T-helper 1 cell (primary cell): ENCODE results near the gene COL18A1.
"Not testable (repeated sequence)": the region's sequence is repeated elsewhere in the genome, so short reads cannot be mapped to it uniquely, and the experiment has no call there.

Experiments
- DNase-seq, 5 donors: peaks; one replicate each; pipeline ENCODE4 v3.0.0-alpha.2; 2012 to 2020

The COL18A1 gene

DNA sequence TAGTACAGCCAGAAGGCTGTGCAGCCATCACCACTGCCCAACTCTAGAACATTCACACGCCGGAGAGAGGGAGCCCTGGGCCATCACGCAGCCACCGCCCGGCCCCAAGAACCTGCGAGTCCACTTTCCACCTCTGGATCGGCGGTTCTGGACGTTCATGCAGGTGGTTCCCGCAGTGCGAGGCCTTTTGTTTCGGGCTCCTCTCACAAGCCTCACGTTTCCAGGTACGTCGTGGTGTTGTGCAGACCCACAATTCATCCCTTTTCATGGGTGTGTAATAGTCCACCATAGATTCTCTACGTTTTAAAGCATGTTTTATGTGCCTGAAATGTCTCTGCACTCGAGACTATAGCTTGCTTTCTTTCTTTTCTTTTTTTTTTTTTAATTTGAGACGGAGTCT, 23.6 kb downstream of the COL18A1 start:
- DNase-seq, result no peak

DNA sequence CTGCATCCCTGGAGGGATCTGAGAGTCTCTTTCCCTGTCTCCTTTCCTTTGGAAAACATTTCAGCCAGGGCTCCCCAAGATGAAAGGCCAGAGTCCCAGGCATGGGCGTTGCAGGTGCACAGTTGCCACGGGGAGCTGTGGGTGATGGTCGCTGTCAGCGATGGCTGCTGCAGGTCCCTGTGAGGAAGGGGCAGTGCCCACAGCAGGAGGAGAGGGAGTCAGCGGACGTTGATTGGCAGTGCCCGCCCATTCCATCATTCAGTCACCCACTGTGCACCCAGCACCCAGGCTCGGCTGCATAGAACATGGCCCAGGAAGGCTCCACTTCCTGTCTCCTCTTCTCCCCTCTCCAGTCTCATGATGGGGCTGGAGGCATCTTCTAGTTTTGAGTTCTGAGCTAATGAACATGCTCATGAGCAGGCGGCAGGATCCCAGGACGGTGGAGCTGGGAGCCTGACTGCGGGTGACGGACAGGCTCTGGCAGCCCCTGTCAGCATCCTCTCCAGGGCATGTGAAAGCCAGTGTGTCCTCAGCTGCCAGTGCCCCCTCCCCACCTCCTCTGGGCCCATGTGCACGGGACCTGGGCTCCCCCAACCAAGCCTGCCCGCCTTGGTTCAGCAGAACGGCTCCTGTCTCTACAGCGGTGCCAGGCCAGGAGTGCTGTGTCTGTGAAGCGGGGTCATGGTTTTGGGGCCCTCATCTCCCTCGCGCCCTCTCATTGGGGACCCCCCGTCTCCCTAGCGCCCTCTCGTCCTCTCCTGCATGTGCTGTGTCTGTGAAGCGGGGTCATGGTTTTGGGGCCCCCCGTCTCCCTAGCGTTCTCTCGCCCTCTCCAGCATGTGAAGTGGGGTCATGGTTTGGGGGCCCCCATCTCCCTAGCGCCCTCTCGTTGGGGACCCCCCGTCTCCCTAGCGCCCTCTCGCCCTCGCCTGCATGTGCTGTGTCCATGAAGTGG, 24.5 kb downstream of the COL18A1 start:
- no peak for DNase-seq

DNA sequence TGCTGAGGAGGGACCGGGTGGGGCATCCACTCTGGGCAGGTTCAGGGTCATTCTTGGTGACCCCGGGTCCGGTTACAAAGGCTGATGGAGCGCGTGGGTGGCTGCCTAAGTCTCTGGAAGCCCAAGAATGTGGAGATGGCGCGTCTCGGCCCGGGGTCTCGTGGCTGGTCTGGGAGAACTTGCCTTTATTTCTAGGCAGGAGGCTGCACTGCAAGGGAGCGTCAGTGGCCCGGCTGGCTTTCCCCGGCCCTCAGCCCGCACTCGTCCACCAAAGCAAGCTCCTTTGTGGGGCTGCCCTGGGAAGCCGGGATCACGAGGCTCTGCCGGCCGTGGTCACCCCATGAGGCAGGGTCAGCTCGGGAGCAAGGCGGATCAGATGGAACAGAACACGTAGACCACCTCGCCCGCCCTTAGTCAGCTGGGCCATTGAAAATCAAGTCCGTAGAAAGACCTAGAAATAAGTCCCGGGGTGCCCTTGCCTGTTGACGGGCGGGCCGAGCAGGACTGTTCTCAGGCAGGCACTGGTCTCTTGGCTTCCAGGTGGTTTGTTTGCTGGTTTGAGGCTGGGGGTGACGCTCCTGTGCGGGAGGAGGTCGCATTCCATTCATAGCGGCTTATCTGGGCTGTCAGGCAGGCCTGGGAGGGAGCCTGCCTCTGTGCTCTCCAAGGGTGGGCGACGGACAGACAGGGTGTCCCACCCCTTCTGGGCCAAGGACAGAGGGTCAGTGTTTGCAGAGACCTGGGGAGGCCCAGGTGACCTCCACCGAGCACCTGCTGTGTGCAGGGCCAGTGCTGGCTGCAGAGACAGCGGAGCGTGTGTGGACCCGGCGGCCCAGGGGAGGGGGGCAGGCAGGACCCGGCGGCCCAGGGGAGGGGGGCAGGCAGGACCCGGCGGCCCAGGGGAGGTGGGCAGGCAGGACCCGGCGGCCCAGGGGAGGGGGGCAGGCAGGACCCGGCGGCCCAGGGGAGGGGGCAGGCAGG, 25.8 kb downstream of the COL18A1 start:
- DNase-seq, result no peak

- DNase-seq, result no peak
Measured at GRCh38 chr21:45431781-45432572, 27.0 kb downstream of the COL18A1 start.

DNA sequence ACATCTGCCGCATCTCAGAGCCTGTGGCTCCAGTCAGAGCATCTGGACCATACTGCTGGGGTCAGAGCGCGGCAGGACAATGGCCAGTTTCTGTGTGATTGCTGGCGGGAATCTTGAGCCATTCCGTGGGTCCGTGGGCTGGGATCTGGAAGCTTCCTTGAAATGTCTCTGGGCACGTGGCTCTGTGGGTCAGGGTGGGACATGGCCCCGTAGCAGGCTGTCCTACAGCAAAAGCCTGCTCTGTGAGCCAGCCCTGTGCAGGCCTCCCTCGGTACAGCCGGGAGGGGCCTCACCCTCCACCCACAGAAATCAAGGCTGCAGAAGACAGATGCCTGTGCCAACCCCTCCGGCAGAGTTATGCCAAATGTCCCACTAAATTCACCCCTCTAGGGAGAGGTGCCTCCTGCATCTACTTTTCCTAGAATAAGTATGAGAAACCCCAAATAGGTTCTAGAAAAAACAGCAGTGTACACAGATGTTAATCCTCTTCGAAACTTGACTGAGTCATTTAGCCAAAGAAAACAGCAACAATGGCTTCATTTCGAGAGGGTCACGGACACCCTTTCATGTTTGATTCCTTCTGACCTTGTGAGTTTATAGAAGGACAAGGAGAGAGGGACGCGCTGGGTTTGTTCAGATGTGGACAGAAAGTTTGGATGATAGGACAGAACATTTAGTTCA, 27.8 kb downstream of the COL18A1 start:
- DNase-seq, result no peak

GRCh38 chr21:45433301-45433700, 28.3 kb downstream of the COL18A1 start:
- no peak for DNase-seq

GRCh38 chr21:45433911-45434644, 29.1 kb downstream of the COL18A1 start:
- no peak for DNase-seq

DNA sequence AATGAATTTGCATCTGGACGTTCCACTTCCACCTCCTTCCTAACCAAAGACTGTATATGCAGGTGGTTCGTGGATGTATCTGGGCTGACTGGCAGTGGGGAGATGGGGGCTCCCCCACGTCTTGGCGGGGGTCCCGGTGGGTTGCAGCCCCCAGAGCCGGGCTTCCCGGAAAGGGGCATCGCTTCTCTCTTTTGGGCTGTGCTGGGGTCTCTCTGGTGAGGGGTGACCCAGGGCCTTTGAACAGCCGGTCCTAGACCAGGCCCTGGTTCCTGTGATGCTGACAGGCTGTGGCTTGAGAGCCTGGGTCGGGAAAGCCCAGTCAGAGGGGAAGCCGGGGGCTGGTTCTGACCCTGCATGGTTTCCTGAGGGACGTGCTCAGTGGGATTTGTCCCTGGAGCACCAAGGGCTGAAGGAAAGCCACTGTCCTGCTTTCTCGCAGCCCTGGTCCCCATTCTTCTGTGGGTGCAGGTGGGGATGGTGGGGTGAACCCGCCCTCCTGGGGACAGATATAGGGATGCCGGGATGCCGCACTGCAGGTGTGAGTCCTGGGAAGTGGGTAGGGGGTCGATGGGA, 29.8 kb downstream of the COL18A1 start:
- DNase-seq, result no peak

- DNase-seq, result no peak
Measured at GRCh38 chr21:45435405-45435981, 30.5 kb downstream of the COL18A1 start.

DNA sequence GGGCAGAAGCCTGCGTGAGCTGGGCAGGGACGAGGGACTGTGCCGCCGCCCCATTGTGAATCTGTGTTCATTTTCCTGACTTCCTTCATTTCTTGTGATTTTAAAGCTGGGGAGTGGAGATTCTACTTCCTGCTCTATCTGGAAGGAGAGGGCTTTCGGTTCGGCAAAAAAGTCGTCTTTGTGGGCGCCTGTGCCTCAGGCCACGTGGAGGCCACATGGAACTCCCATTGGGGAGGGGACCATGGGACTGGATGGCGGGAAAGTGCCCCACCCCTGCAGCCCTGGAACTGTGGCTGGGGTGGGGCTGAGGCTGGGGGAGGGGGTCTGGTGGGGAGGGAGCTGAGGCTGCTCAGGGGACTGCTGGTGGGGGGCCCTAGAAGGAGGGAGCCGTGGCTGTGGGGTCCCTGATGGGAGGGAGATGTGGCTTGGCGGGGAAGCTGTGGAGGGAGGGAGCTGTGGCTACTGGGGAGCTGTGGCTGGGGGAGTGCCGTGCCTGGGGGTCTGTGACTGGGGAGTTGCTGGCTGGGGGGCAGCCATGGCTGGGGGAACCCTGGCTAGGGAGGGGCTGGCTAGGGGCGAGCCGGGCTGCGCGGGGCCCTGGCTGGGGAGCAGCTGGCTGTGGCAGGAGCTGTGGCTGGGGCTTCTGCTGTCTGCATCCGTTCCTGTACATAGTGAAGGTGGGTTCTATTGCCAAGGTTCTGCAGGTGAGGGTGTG, 31.5 kb downstream of the COL18A1 start:
- DNase-seq, result no peak

GRCh38 chr21:45437844-45438243, 32.9 kb downstream of the COL18A1 start:
- not testable (repeated sequence) for DNase-seq

- no peak for DNase-seq
Measured at GRCh38 chr21:45438391-45439145, 33.6 kb downstream of the COL18A1 start.

GRCh38 chr21:45439161-45439872, 34.4 kb downstream of the COL18A1 start:
- DNase-seq, result peak; percentile 57 to 83 (median 76)

GRCh38 chr21:45439901-45440461, 35.0 kb downstream of the COL18A1 start:
- DNase-seq, result no peak

GRCh38 chr21:45440736-45441350, 35.9 kb downstream of the COL18A1 start:
- no peak for DNase-seq

- no peak for DNase-seq
Measured at GRCh38 chr21:45441431-45442255, 36.7 kb downstream of the COL18A1 start.
